HEK293 (cell line): ENCODE measurements around the gene LSP1.

Experiments used
- ATF2 ChIP-seq: fragments of 450-650 bp; formaldehyde crosslinking; IDR thresholded peaks from 2 replicates; pipeline ENCODE4 v1.5.1; 2016; ENCODE audit warnings: missing biosample characterization, missing genetic modification characterization, low read depth
- CTCF ChIP-seq: fragments of 450-650 bp; formaldehyde crosslinking; IDR thresholded peaks from 2 replicates; pipeline ENCODE4 v1.5.1; 2016; ENCODE audit warnings: missing biosample characterization, missing genetic modification characterization
- GLI2 ChIP-seq: fragments of 450-650 bp; formaldehyde crosslinking; IDR thresholded peaks from 2 replicates; pipeline ENCODE4; 2017; ENCODE audit warnings: missing biosample characterization, missing genetic modification characterization, low read depth, borderline replicate concordance
- KLF8 ChIP-seq: fragments of 450-650 bp; formaldehyde crosslinking; IDR thresholded peaks from 2 replicates; pipeline ENCODE4 v1.5.1; 2016; ENCODE audit warnings: missing biosample characterization, missing genetic modification characterization
- PBX3 ChIP-seq: sonication (generic); formaldehyde crosslinking; IDR thresholded peaks from 2 replicates; pipeline ENCODE4 v1.8.1; 2022; ENCODE audit warnings: mild to moderate bottlenecking, moderate library complexity, missing genetic modification reagents
- REST ChIP-seq: fragments of 450-650 bp; formaldehyde crosslinking; IDR thresholded peaks from 2 replicates; pipeline ENCODE4 v1.5.1; 2016; ENCODE audit warnings: missing biosample characterization, missing genetic modification characterization
- ZBTB8A ChIP-seq: fragments of 450-650 bp; formaldehyde crosslinking; IDR thresholded peaks from 2 replicates; pipeline ENCODE4 v1.5.1; 2016; ENCODE audit warnings: missing biosample characterization, missing genetic modification characterization
- ZFP41 ChIP-seq: fragments of 450-650 bp; formaldehyde crosslinking; IDR thresholded peaks from 2 replicates; pipeline ENCODE4 v1.5.1; 2016; ENCODE audit warnings: missing biosample characterization, missing genetic modification characterization, borderline replicate concordance
- ZNF324 ChIP-seq: fragments of 450-650 bp; formaldehyde crosslinking; IDR thresholded peaks from 2 replicates; pipeline ENCODE4 v1.5.1; 2016; ENCODE audit warnings: missing biosample characterization, missing genetic modification characterization
- ZNF350 ChIP-seq: fragments of 450-650 bp; formaldehyde crosslinking; IDR thresholded peaks from 2 replicates; pipeline ENCODE4 v1.5.0; 2017; ENCODE audit warnings: missing biosample characterization, mild to moderate bottlenecking, missing genetic modification characterization
- ZNF394 ChIP-seq: fragments of 450-650 bp; formaldehyde crosslinking; IDR thresholded peaks from 2 replicates; pipeline ENCODE4 v1.5.1; 2016; ENCODE audit warnings: missing biosample characterization, missing genetic modification characterization, mild to moderate bottlenecking, moderate library complexity, borderline replicate concordance
- ZNF398 ChIP-seq: fragments of 450-650 bp; formaldehyde crosslinking; IDR thresholded peaks from 2 replicates; pipeline ENCODE4 v1.5.1; 2017; ENCODE audit warnings: missing biosample characterization, missing genetic modification characterization
- ZNF544 ChIP-seq: fragments of 450-650 bp; formaldehyde crosslinking; IDR thresholded peaks from 2 replicates; pipeline ENCODE4 v1.5.0; 2017; ENCODE audit warnings: missing biosample characterization, missing genetic modification characterization
- ZNF692 ChIP-seq: fragments of 450-650 bp; formaldehyde crosslinking; IDR thresholded peaks from 2 replicates; pipeline ENCODE4 v1.5.1; 2016; ENCODE audit warnings: missing biosample characterization, missing genetic modification characterization

- TF ChIP-seq CTCF (tag by site-specific recombination), result no peak
- no peak for TF ChIP-seq REST (tag by site-specific recombination)
- TF ChIP-seq ZNF544 (tag by site-specific recombination), result no peak
- no peak for TF ChIP-seq GLI2
- no peak for TF ChIP-seq ZNF692 (tag by site-specific recombination)
- TF ChIP-seq ZFP41 (tag by site-specific recombination), result no peak
- TF ChIP-seq ZNF324, result no peak
- TF ChIP-seq ZNF350 (tag by site-specific recombination), result no peak
- TF ChIP-seq ZNF398, result no peak
- no peak for TF ChIP-seq PBX3 (CRISPR knock-in tag)
- TF ChIP-seq ATF2 (tag by site-specific recombination), result no peak
- TF ChIP-seq KLF8 (tag by site-specific recombination), result no peak
- no peak for TF ChIP-seq ZNF394
- no peak for TF ChIP-seq ZBTB8A (tag by site-specific recombination)
These were observed 32.2 kb upstream of the LSP1 start for GRCh38 chr11:1820463-1821325.
